ENCODE data around the gene DPP6.

- TF ChIP-seq EP300 (IDR thresholded peaks at IDR 0.05) (no peak), CTCF (IDR thresholded peaks at IDR 0.05) (no peak)
These were observed 629.8 kb downstream of the DPP6 start for GRCh38 chr7:154682003-154682402.

Measured in tibial nerve (tissue), 4 donors.